ENCODE measurements around the gene MGAM2. TPM values are rescaled to one million over a fixed set of nuclear protein-coding genes. Genes with fewer than 3 reads are reported as not detected.

The MGAM2 gene
- total and polyA plus RNA-seq, 2 experiments from 2014 or later, result 0.07 TPM; not detected in 1

- TF ChIP-seq ZNF462 (CRISPR knock-in tag; IDR thresholded peaks at IDR 0.05), result no peak
- TF ChIP-seq CTCF (conservative IDR thresholded peaks at IDR 0.05; ENCODE audit: low read depth in 2 of 2), result no peak
- TF ChIP-seq ETS1 (IDR thresholded peaks at IDR 0.05), result no peak
- no peak for TF ChIP-seq POLR2AphosphoS5 (IDR thresholded peaks at IDR 0.05; ENCODE audit: low read depth)
- no peak for TF ChIP-seq STAT1 (IDR thresholded peaks at IDR 0.05; ENCODE audit: unreplicated experiment)
- no peak for TF ChIP-seq ZNF331 (CRISPR knock-in tag; IDR thresholded peaks at IDR 0.05; ENCODE audit: low read depth)
- no peak for TF ChIP-seq EZH2phosphoT487 (IDR thresholded peaks at IDR 0.05; ENCODE audit: unreplicated experiment)
- no peak for TF ChIP-seq EZH2 (IDR thresholded peaks at IDR 0.05; ENCODE audit: low read depth, unreplicated experiment)
Measured at GRCh38 chr7:142130267-142130666, 18.7 kb downstream of the MGAM2 start (continued).
